SK-N-MC (cell line): Measurements from ENCODE around the gene ADCY5.

Source experiments
- EZH2 ChIP-seq: fragments of 200-600 bp; sonication (generic); IDR thresholded peaks from one replicate; pipeline ENCODE4 v1.6.1; 2017; ENCODE audit warnings: antibody characterized with exemption
- POLR2AphosphoS5 ChIP-seq: IDR thresholded peaks from 2 replicates; pipeline ENCODE4 v1.6.1; 2012; ENCODE audit warnings: mild to moderate bottlenecking, low read depth, low read length, borderline replicate concordance

DNA sequence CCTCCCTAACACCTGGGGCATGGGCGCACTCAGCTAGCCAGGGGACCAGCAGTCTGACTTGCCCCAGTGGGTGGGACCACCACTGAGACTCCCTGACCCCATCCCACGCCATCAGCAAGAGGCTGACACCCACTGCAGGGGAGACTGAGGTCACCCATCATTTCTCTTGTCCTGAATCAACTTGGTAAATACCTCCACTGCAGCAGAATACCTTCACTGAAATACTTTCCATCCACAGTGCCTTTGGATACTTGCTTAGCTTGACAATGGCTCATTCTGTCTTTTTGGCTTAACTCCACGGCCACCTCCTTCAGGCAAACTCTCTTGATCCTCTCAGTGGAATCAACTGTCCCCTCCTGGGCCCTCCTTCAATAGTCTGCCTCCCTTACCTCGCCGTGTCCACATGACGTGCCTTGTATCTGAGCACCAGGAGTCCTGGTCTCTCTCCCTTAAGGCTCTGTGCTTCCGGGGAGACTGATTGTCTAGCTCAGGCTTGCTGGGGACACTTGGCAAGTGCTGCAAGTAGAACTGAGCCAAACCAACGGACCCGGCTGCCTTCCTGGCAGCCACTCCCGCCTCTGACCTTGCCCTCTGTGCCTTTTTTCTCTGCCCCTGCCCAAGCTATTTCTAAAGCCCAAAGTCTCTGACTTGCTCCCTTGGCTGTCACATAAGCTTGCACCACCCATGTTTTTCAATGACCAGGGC, 119.1 kb downstream of the ADCY5 start:
- TF ChIP-seq POLR2AphosphoS5, result no peak
- TF ChIP-seq EZH2, result no peak
